ENCODE data around the gene DROSHA. TPM values are rescaled to one million over a fixed set of nuclear protein-coding genes. Genes with fewer than 3 reads are reported as not detected.

DROSHA gene
- total and polyA plus RNA-seq, 2 experiments from 2014 or later, result 25.3 to 40.8 TPM

DNA sequence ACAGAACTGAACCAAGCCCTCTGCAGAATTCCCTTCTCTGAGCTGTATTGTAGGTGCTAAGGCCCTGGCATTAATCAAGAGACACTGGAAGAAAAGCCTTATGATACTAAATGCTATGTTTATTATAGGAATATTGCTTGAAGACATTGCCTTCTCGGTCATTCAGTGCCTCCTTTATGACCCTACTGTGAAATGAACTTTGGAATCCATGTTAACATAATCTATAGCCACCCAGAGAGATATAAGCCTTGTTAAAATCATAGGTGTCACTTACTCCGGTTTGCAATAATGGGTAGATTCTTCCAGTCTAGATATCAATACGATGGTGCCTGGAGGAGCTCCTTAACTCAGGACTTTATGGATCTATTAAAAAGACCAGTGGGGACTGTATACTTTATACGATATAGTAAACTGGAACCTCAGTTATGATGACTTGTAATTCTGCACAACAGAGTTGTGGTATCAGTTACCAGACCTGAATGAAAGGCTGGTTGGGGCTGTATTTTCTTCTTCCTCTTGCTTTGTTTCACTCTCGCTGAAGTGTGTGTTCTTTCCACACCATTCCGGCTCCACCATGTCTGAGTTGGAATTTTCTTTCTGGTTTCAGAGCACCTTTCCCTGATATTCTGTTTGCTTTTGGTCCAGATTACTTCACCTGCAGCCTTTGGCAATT is 154.5 kb downstream of the DROSHA start:
- TF ChIP-seq EZH2phosphoT487 (IDR thresholded peaks at IDR 0.05; ENCODE audit: low read depth, severe bottlenecking, unreplicated experiment) (no peak), EZH2 (IDR thresholded peaks at IDR 0.05; ENCODE audit: borderline replicate concordance) (no peak)
- TF ChIP-seq, protein P1, sequence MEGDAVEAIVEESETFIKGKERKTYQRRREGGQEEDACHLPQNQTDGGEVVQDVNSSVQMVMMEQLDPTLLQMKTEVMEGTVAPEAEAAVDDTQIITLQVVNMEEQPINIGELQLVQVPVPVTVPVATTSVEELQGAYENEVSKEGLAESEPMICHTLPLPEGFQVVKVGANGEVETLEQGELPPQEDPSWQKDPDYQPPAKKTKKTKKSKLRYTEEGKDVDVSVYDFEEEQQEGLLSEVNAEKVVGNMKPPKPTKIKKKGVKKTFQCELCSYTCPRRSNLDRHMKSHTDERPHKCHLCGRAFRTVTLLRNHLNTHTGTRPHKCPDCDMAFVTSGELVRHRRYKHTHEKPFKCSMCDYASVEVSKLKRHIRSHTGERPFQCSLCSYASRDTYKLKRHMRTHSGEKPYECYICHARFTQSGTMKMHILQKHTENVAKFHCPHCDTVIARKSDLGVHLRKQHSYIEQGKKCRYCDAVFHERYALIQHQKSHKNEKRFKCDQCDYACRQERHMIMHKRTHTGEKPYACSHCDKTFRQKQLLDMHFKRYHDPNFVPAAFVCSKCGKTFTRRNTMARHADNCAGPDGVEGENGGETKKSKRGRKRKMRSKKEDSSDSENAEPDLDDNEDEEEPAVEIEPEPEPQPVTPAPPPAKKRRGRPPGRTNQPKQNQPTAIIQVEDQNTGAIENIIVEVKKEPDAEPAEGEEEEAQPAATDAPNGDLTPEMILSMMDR (IDR thresholded peaks at IDR 0.05; ENCODE audit: poor library complexity), result no peak
- Histone ChIP-seq H4K20me1 (ENCODE audit: insufficient read depth, poor library complexity, severe bottlenecking) (no peaks in the 10 kb centered on the region), H2AFZ (no peak overlapping the region), H3K36me3 (replicated peaks; ENCODE audit: insufficient read depth, low read depth) (no peaks in the 10 kb centered on the region), H3K27ac (peak overlapping the region; percentile 18), H3K4me1 (ENCODE audit: insufficient read depth) (peaks cover 15% of the 10 kb centered on the region), H3K79me2 (no peaks in the 10 kb centered on the region), H3K4me2 (peak overlapping the region; percentile 40), H3K9me3 (ENCODE audit: low read depth) (no peaks in the 10 kb centered on the region), H3K9me2 (replicated peaks; ENCODE audit: insufficient read depth) (no peaks in the 10 kb centered on the region), H3K27me3 (no peaks in the 10 kb centered on the region), H3K4me3 (no peak overlapping the region)
- 49% methylated on average over 6 of the region's 6 CpGs for WGBS (ENCODE audit: low lambda C conversion rate, missing lambda C conversion rate)
- no peak for DNase-seq (ENCODE audit: low spot score)

DNA sequence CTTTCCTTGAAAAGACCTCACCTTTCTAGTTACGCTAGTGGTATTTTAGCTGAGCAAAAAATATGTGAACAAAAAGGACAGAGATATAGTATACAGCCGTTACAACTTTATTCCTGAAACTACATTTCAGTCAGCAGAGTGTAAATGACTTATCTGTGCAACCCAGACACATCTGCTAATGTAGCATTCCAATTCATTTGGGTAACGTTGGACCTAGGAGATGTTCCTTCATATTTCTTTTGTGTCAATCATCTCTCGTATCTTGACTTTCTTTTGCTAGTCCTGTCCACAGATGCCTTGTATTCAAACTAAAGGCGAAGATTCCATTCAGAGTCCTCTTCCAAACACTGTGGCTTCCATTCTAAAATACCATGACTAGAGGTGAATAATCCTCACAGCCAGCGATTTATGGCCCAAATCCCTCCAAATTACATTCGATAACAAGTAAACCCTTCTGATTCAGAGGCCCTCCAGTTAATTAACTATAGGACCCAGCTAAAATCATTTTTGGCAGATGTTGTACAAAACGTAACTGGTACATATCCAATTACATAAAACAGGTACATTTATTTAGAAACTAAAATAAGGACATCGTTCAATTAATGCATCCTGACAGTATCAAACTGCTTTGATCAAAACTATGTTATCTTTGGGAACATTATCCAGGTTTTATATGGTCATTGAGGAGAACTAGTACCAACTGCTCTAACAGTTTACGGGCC is 155.7 kb downstream of the DROSHA start:
- Histone ChIP-seq H3K9me2 (replicated peaks; ENCODE audit: insufficient read depth) (no peaks in the 10 kb centered on the region), H3K27ac (no peak overlapping the region), H3K79me2 (no peaks in the 10 kb centered on the region), H3K4me1 (ENCODE audit: insufficient read depth) (peaks cover 15% of the 10 kb centered on the region), H3K4me3 (no peak overlapping the region), H2AFZ (no peak overlapping the region), H3K4me2 (no peak overlapping the region), H4K20me1 (ENCODE audit: insufficient read depth, poor library complexity, severe bottlenecking) (no peaks in the 10 kb centered on the region), H3K9me3 (ENCODE audit: low read depth) (no peaks in the 10 kb centered on the region), H3K27me3 (no peaks in the 10 kb centered on the region), H3K36me3 (replicated peaks; ENCODE audit: insufficient read depth, low read depth) (no peaks in the 10 kb centered on the region)
- TF ChIP-seq, protein P1 (IDR thresholded peaks at IDR 0.05; ENCODE audit: poor library complexity), result no peak
- TF ChIP-seq EZH2phosphoT487 (IDR thresholded peaks at IDR 0.05; ENCODE audit: low read depth, severe bottlenecking, unreplicated experiment), result no peak
- no peak for TF ChIP-seq EZH2 (IDR thresholded peaks at IDR 0.05; ENCODE audit: borderline replicate concordance)
- 86% methylated on average over 10 of the region's 10 CpGs for WGBS (ENCODE audit: low lambda C conversion rate, missing lambda C conversion rate)
- no peak for DNase-seq (ENCODE audit: low spot score)

DNA sequence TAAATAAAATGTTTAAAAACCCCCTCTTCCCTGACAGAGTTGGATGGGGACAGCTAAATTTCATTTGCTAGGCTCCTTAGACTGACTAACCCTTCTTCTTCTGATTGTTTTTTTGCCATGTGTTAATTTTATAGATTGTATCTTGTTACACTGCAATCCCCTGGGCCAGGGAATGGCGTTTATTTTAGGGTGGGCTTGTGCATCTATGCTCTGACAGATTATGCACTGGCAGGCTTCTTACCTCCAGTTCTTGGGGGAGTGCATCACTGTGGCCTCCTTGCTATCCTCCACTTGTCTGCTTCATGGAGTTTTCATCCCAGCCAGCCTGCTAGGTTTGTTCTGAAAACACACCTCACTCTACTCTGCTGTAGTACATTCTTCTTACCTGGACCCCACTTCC is 159.8 kb downstream of the DROSHA start:
- Histone ChIP-seq H3K4me3 (no peak overlapping the region), H3K9me3 (ENCODE audit: low read depth) (no peaks in the 10 kb centered on the region), H2AFZ (no peak overlapping the region), H4K20me1 (ENCODE audit: insufficient read depth, poor library complexity, severe bottlenecking) (no peaks in the 10 kb centered on the region), H3K79me2 (no peaks in the 10 kb centered on the region), H3K27ac (no peak overlapping the region), H3K4me1 (ENCODE audit: insufficient read depth) (peaks cover 4% of the 10 kb centered on the region), H3K4me2 (no peak overlapping the region), H3K27me3 (no peaks in the 10 kb centered on the region), H3K9me2 (replicated peaks; ENCODE audit: insufficient read depth) (no peaks in the 10 kb centered on the region), H3K36me3 (replicated peaks; ENCODE audit: insufficient read depth, low read depth) (no peaks in the 10 kb centered on the region)
- DNase-seq (ENCODE audit: low spot score), result no peak
- TF ChIP-seq EZH2 (IDR thresholded peaks at IDR 0.05; ENCODE audit: borderline replicate concordance), result no peak
- TF ChIP-seq, protein P1 (IDR thresholded peaks at IDR 0.05; ENCODE audit: poor library complexity), result no peak
- TF ChIP-seq EZH2phosphoT487 (IDR thresholded peaks at IDR 0.05; ENCODE audit: low read depth, severe bottlenecking, unreplicated experiment), result no peak
- 47% methylated on average over 1 of the region's 1 CpG for WGBS (ENCODE audit: low lambda C conversion rate, missing lambda C conversion rate)

Data from hepatocyte (in vitro differentiated cells).